ENCODE data around the gene SPINT2. TPM values are rescaled to one million over a fixed set of nuclear protein-coding genes. Genes with fewer than 3 reads are reported as not detected.

The SPINT2 gene
- total and polyA plus RNA-seq, 2 of the 13 experiments (the other 11 are each of a cell fraction or from before 2014, with no cell fraction given), result 0.31 to 0.77 TPM

DNA sequence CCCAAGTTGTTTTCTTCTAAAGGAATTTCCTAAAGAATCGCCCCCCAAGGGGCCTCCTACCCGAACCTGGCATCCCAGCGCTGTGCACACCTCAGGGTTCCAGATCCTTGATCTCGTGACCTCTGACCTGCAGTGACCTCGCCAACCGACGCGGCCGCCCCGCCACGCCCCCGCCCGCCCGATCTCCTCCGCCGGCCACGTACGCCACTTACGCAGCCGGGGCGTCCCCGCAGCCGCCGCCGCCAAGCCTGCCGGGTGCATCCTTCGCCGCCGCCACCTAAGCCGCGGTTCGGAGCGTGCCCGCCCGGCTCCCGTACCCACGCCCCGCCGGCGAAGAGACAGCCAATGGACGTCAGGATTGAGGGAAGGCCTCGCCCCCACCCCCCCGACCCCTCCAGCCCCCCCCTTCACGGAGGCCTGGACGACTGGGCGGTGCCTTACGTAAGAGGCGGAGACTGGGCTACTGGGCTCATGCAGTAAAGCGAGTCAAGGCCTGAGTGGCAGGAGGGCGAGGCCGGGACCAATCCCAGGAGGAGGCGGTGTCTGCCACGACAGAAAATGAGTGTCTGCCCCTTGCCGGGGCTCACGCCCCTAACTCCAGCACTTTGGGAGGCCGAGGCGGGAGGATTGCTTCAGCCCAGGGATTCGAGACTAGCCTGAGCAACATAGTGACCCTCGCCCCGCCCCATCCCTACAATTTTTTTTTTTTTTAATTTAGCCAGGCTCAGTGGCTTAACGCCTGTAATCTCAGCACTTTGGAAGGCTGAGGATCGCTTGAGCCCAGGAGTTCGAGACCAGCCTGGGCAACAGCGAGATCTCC, 51.5 kb downstream of the SPINT2 start, which contains the start of gene YIF1B (continued):
- TF ChIP-seq ZNF775 (CRISPR knock-in tag; IDR thresholded peaks at IDR 0.05; ENCODE audit: borderline replicate concordance) (no peak), ZNF350 (CRISPR knock-in tag; IDR thresholded peaks at IDR 0.05; ENCODE audit: borderline replicate concordance, low read depth) (no peak), SOX13 (IDR thresholded peaks at IDR 0.05) (no peak), SOX13 (CRISPR knock-in tag; conservative IDR thresholded peaks at IDR 0.05 in 1 of 2, IDR thresholded peaks at IDR 0.05 in 1 of 2) (0 out of 4 replicates have a peak, but pooled peaks of 1 of the 2 experiments have one; percentile 2), KLF9 (CRISPR knock-in tag; IDR thresholded peaks at IDR 0.05; ENCODE audit: low read depth) (no peak), ZC3H13 (CRISPR knock-in tag; IDR thresholded peaks at IDR 0.05) (no peak), GABPB1 (CRISPR knock-in tag; IDR thresholded peaks at IDR 0.05) (peak; percentile 70; the same call in 1 of the 2 replicates), HNF4A (CRISPR knock-in tag; IDR thresholded peaks at IDR 0.05) (no peak), JUNB (CRISPR knock-in tag; IDR thresholded peaks at IDR 0.05; ENCODE audit: borderline replicate concordance) (no peak), NR2C2 (CRISPR knock-in tag; IDR thresholded peaks at IDR 0.05; ENCODE audit: borderline replicate concordance) (peak; percentile 94), GABPA (IDR thresholded peaks at IDR 0.05; ENCODE audit: low read depth, low read length) (no peak), GABPA (CRISPR knock-in tag; IDR thresholded peaks at IDR 0.05; ENCODE audit: low read depth) (no peak), ZNF496 (CRISPR knock-in tag; IDR thresholded peaks at IDR 0.05; ENCODE audit: insufficient replicate concordance) (no peak), ZNF138 (CRISPR knock-in tag; IDR thresholded peaks at IDR 0.05; ENCODE audit: low read depth) (no peak), CBX1 (IDR thresholded peaks at IDR 0.05; ENCODE audit: low read depth) (no peak), NR1H2 (CRISPR knock-in tag; IDR thresholded peaks at IDR 0.05; ENCODE audit: borderline replicate concordance, low read depth) (no peak), HDAC1 (CRISPR knock-in tag; IDR thresholded peaks at IDR 0.05) (peak; percentile 55)
- TF ChIP-seq, protein P1, sequence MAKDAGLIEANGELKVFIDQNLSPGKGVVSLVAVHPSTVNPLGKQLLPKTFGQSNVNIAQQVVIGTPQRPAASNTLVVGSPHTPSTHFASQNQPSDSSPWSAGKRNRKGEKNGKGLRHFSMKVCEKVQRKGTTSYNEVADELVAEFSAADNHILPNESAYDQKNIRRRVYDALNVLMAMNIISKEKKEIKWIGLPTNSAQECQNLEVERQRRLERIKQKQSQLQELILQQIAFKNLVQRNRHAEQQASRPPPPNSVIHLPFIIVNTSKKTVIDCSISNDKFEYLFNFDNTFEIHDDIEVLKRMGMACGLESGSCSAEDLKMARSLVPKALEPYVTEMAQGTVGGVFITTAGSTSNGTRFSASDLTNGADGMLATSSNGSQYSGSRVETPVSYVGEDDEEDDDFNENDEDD (CRISPR knock-in tag; IDR thresholded peaks at IDR 0.05; ENCODE audit: borderline replicate concordance), result peak; percentile 63; the same call in 1 of the 2 replicates
- TF ChIP-seq, protein P2, sequence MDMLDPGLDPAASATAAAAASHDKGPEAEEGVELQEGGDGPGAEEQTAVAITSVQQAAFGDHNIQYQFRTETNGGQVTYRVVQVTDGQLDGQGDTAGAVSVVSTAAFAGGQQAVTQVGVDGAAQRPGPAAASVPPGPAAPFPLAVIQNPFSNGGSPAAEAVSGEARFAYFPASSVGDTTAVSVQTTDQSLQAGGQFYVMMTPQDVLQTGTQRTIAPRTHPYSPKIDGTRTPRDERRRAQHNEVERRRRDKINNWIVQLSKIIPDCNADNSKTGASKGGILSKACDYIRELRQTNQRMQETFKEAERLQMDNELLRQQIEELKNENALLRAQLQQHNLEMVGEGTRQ (IDR thresholded peaks at IDR 0.05; ENCODE audit: low read depth, low read length), result no peak
- TF ChIP-seq, protein P2 (CRISPR knock-in tag; IDR thresholded peaks at IDR 0.05; ENCODE audit: borderline replicate concordance), result peak; percentile 21; the same call in 1 of the 2 replicates
- TF ChIP-seq, protein P3, sequence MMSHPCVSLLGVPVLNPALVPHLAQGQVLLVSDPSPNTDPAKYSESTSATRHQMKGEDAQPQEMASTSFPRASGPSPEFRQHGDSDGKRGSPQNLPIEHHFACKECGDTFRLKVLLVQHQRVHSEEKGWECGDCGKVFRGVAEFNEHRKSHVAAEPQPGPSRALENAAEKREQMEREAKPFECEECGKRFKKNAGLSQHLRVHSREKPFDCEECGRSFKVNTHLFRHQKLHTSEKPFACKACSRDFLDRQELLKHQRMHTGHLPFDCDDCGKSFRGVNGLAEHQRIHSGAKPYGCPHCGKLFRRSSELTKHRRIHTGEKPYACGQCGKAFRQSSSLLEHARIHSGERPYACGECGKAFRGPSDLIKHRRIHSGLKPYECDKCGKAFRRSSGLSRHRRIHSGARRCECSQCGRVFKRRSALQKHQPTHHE (CRISPR knock-in tag; IDR thresholded peaks at IDR 0.05; ENCODE audit: borderline replicate concordance), result no peak
- TF ChIP-seq, protein P4, sequence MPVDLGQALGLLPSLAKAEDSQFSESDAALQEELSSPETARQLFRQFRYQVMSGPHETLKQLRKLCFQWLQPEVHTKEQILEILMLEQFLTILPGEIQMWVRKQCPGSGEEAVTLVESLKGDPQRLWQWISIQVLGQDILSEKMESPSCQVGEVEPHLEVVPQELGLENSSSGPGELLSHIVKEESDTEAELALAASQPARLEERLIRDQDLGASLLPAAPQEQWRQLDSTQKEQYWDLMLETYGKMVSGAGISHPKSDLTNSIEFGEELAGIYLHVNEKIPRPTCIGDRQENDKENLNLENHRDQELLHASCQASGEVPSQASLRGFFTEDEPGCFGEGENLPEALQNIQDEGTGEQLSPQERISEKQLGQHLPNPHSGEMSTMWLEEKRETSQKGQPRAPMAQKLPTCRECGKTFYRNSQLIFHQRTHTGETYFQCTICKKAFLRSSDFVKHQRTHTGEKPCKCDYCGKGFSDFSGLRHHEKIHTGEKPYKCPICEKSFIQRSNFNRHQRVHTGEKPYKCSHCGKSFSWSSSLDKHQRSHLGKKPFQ (CRISPR knock-in tag; IDR thresholded peaks at IDR 0.05; ENCODE audit: insufficient replicate concordance), result peak; percentile 49
